ENCODE measurements around the gene YWHAQ. TPM values are rescaled to one million over a fixed set of nuclear protein-coding genes. Genes with fewer than 3 reads are reported as not detected.

YWHAQ gene
- total RNA-seq = 100 to 1,000 TPM; 283 TPM

DNA sequence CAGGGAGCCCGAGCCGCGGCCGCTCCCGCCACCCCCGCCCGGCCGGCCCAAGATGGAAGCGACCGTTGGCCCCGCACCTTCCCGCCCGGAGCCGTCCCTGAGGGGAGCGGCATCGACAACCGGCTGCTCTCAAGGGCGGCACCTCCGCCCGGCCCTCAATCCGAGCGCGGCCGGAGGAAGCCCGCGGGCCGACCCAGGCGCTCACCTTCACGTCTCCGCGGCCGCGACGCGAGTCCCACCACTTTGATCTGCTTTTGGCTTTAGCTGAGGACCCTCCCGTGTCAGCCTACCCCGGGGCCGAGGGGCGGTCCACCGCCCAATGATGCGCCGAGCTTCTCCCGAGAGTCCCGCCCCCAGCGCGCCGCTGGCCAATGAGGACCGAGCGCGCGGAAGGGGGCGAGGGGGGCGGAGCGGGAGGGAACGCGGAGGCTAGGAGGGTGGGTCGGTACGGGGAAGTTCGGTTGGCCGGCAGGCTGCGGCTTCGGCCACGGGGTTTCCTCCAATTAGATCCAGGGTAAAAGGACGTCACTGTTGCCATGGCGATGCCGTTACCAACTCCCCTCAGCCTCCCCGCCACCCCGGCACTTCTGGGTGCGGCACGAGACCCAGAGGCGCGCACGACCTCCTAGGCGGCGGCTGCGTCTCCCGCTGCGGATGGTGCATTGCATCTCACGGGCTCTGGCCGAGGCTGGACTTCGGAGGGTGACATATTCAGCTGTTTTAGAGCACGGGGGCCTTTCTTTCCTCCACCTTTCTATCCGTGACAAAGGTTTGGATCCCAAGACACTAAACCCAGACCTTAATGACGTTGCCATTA is at the start of gene YWHAQ:
Gene YWHAQ (minus strand): TSS at position 262 of the 817 bp plus-strand sequence. CDS start 545 bp downstream, outside the sequence.
- H3K36me3 Mint-ChIP-seq (ENCODE audit: low read depth) = peaks cover 44% of the 10 kb centered on the region
- peak within 1 kb of the TSS; percentile 82 for H3K4me3 Mint-ChIP-seq
- no peaks in the 10 kb centered on the region for H3K9me3 Mint-ChIP-seq
- H3K27me3 Mint-ChIP-seq = no peaks in the 10 kb centered on the region
- H3K27ac Mint-ChIP-seq = peak within 1 kb of the TSS; percentile 78
- peaks cover 28% of the 10 kb centered on the region for H3K4me1 Mint-ChIP-seq
- peak; percentile 89 for ATAC-seq (replicated peaks)

DNA sequence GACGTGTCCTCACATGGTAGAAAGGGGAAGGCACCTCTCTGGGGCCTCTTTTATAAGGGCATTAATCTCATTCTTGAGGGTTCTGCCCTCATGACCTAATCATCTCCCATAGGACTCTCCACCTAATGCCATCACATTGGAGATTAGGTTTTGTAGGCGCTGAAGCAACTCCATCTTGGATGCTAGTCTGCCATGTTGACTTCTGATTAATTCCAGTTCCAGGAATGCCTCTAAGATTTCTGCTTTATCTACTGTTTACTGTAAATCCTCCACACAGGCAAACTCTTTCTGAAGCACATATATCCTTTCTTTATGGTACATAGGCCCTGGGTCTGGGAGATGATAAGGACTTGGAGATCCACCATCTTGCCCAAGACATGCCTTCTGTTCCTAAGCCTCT is 49.3 kb upstream of the YWHAQ start:
- Mint-ChIP-seq H3K27me3 (no peaks in the 10 kb centered on the region), H3K36me3 (ENCODE audit: low read depth) (no peaks in the 10 kb centered on the region), H3K9me3 (no peaks in the 10 kb centered on the region), H3K4me3 (no peak overlapping the region), H3K4me1 (peaks cover 14% of the 10 kb centered on the region), H3K27ac (peak overlapping the region; percentile 68)
- no peak for ATAC-seq (replicated peaks)

DNA sequence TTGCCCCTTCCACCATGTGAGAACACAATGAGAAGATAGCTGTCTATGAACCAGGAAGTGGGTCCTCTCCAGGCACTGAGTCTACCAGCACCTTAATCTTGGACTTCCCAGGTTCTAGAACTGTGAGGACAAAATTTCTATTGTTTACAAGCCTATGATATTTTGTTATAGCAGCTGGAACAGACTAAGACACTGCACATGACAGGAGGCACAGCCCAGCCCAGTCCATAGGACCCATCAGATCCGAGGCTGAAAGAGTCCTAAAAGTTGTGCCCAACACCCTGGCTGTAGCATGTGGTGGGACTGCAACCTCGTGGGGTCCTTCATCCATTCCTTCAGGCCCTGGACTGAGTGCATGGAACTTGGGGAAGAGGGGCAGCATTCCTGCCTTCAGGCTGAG is 48.4 kb upstream of the YWHAQ start:
- Mint-ChIP-seq H3K9me3 (no peaks in the 10 kb centered on the region), H3K27me3 (no peaks in the 10 kb centered on the region), H3K4me3 (no peak overlapping the region), H3K36me3 (ENCODE audit: low read depth) (no peaks in the 10 kb centered on the region), H3K27ac (no peak overlapping the region), H3K4me1 (peaks cover 14% of the 10 kb centered on the region)
- no peak for ATAC-seq (replicated peaks)

DNA sequence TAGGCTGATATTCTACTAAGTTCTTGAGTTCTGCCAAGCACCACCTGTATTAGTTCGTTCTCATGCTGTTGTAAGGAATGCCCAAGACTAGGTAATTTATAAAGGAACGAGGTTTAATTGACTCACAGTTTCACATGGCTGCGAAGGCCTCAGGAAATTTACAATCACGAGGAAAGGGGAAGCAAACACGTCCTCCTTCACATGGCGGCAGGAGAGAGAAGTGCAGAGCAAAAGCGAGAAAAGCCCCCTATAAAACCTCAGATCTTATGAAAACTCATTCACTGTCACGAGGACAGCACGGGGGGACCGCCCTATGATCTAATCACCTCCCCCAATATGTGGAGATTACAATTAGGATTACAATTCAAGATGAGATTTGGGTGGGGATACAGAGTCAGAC is 47.7 kb upstream of the YWHAQ start:
- no peaks in the 10 kb centered on the region for H3K36me3 Mint-ChIP-seq (ENCODE audit: low read depth)

DNA sequence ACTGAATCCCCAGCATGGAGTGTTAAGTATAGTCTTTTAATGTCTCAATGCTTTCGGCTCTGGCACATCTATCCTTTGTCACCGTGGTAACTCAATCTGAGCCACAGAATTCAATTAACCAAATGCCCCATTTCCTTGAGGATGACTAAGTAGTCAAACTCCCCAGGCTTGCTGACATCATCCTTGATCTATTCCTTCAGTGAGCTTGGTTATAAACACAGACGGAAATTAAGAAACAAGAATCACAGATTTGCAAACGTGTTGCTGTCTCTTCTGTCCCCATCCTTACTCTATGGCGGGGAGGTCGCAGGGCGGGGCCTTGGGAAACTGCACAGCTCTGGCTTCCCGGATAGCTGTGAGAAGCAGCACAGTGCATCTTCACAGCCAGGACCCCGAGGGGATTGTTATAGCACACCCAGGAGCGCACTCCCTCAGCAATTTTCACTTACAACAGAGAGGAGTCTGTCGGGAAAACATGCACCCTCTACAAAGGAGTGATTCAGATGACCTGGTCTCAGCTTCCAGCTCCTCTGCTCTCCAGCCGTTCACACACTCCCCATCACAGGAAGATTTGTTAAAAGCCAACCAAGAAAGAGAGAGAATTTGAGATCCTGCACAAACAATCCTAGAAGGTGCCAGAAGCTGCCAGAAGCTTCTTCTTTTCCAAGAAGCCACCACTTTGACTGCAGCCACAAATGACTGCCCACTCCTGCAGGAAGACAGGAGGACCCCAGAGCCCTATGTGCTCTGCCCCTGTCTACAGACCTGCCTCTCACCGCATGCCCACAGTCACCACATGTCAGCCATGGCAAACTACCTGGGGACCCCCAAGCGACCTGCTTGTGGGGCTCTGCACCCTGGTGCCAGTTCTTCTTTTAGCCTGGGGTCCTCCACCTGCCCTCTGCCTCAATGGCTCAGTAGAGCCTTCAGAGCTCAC is 44.9 kb upstream of the YWHAQ start:
- no peaks in the 10 kb centered on the region for H3K9me3 Mint-ChIP-seq
- ATAC-seq (replicated peaks) = peak; percentile 59
- no peaks in the 10 kb centered on the region for H3K27me3 Mint-ChIP-seq
- H3K36me3 Mint-ChIP-seq (ENCODE audit: low read depth) = no peaks in the 10 kb centered on the region
- H3K4me3 Mint-ChIP-seq = no peak overlapping the region
- peaks cover 10% of the 10 kb centered on the region for H3K4me1 Mint-ChIP-seq
- H3K27ac Mint-ChIP-seq = no peak overlapping the region

More for the DNA sequence above, 47.7 kb upstream of the YWHAQ start:
- Mint-ChIP-seq H3K4me1 (peaks cover 14% of the 10 kb centered on the region), H3K4me3 (no peak overlapping the region), H3K27ac (no peak overlapping the region), H3K9me3 (no peaks in the 10 kb centered on the region), H3K27me3 (no peaks in the 10 kb centered on the region)
- ATAC-seq (replicated peaks) = no peak

DNA sequence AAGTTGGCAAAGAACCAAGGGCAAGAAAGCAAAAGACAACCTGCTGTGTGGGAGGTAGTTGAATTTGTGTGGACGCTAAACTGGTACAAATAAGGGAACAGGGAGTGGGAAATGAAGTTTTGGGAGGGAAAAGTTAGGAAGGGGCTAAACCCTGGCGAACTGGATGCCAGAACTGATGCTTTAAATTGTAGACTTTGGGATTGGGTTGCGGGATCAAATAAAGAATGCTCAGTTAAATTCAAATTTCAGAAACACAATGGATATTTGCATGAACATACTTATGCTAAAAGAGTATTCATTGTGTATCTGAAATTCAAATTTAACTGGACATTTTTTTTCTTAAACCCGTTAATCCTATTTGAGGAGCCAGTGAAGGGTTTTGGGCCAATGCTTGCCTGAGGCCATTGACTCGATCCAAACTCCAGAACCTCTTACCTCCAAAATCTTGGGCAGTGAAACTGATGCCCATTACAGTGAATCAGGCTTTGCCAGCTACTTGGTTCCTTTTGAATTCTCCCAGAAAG is 44.2 kb upstream of the YWHAQ start:
- no peak for ATAC-seq (replicated peaks)
- Mint-ChIP-seq H3K27ac (no peak overlapping the region), H3K4me1 (peaks cover 5% of the 10 kb centered on the region), H3K27me3 (no peaks in the 10 kb centered on the region), H3K4me3 (no peak overlapping the region), H3K36me3 (ENCODE audit: low read depth) (no peaks in the 10 kb centered on the region), H3K9me3 (no peaks in the 10 kb centered on the region)

DNA sequence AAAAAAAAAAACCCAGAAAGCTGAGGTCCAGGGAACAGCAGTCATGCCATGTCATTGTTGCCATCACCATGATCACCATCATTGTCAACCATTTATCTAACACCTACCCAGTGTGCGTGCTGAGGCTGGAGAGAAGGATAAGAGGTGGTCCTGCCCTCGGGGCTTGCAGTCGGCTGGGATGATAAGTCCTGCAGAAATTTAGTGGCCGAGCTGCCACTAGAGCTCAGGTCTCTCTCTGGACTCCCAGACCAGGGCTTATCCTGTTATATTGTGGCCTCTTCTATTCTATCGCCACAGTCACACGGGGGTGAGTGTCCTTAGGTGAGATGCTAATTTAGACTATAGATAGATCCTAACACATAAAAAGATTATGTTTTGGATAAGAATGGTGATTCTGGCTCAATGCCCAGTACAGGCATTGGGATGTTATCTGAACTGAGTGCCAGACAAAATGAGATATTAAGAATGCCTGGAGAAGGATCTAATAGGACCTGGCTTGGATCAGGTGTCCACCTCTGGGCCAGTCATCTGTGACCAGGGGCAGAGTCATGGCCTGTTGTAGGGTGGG is 43.2 kb upstream of the YWHAQ start:
- no peak for ATAC-seq (replicated peaks)
- Mint-ChIP-seq H3K9me3 (no peaks in the 10 kb centered on the region), H3K27me3 (no peaks in the 10 kb centered on the region), H3K36me3 (ENCODE audit: low read depth) (no peaks in the 10 kb centered on the region), H3K27ac (no peak overlapping the region), H3K4me3 (no peak overlapping the region), H3K4me1 (peaks cover 5% of the 10 kb centered on the region)

DNA sequence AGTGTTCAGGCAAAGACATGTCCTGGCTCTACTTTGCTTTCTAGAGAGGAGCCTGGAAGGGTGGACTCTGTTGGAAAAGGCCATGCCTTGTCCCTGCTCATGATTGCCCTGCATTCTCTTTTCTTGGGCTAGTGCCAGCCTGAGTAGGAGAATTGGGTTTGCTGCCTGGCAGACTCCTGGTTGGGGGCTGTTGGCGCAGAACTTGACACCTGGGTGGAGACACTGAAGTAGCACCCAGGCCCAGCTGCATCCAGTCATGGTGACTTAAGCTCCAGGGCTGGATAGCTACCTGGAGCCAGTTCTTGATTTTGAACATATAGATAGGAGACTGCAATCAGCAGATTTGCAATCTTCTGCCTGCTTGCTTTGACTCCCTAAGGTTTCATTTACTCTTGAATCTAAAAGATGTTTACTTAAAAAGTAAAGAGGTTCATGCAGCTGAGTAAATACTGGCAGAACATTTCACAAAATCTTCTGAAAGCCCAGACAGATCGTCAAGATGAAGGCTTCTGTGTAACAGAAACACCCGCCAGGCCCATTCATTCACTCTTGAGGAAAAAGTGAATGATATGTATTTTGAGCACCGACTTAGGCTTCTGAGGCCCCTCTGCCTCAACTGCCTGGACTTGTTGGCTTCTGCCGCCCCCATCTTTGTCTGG is 38.0 kb upstream of the YWHAQ start:
- ATAC-seq (replicated peaks) = no peak
- Mint-ChIP-seq H3K4me3 (no peak overlapping the region), H3K27me3 (no peaks in the 10 kb centered on the region), H3K9me3 (no peaks in the 10 kb centered on the region), H3K36me3 (ENCODE audit: low read depth) (no peaks in the 10 kb centered on the region), H3K4me1 (peaks cover 7% of the 10 kb centered on the region), H3K27ac (no peak overlapping the region)

DNA sequence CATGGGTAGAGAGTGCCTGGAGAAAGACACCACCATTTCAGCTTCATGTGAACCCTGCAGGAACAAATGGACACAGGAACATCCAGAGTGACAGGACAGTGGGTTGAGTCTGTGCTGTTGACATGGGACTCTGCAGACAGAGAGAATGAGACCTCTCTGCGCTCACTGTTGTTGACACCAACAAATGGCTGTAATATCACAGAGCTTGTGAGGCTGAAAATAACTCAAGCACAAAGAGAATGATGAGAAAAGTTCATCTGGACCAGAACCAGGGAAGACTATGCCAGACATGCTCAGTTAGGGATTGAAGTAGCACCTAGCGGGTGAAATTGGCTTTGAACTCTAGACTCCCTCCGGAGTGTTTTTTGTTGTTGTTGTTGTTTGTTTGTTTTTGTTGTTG is 37.0 kb upstream of the YWHAQ start:
- H3K27me3 Mint-ChIP-seq = no peaks in the 10 kb centered on the region
- H3K36me3 Mint-ChIP-seq (ENCODE audit: low read depth) = no peaks in the 10 kb centered on the region
- no peak for ATAC-seq (replicated peaks)
- H3K27ac Mint-ChIP-seq = no peak overlapping the region
- no peak overlapping the region for H3K4me3 Mint-ChIP-seq
- H3K4me1 Mint-ChIP-seq = peaks cover 15% of the 10 kb centered on the region
- H3K9me3 Mint-ChIP-seq = no peaks in the 10 kb centered on the region

DNA sequence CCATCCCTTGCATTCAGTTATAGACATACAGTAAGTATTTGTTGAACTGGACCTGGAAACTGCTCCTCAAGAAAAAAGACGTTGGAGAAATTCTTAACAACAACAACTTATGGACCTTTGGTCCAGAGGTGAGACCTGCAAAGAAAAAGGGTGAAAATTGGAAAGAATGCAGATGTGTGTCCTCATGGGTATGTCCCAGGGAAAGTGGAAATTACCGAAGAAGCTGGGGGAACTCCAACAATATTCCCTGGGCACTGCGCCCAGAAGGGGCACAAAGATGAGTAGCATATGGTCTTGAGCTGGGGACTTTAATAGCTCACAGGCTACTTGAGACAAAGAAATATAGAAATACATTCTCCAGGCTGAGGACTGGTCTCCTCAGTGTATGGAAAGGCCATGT is 35.5 kb upstream of the YWHAQ start:
- H3K27ac Mint-ChIP-seq = no peak overlapping the region
- no peak for ATAC-seq (replicated peaks)
- peaks cover 16% of the 10 kb centered on the region for H3K4me1 Mint-ChIP-seq
- no peaks in the 10 kb centered on the region for H3K36me3 Mint-ChIP-seq (ENCODE audit: low read depth)
- no peaks in the 10 kb centered on the region for H3K9me3 Mint-ChIP-seq
- no peak overlapping the region for H3K4me3 Mint-ChIP-seq
- H3K27me3 Mint-ChIP-seq = no peaks in the 10 kb centered on the region

DNA sequence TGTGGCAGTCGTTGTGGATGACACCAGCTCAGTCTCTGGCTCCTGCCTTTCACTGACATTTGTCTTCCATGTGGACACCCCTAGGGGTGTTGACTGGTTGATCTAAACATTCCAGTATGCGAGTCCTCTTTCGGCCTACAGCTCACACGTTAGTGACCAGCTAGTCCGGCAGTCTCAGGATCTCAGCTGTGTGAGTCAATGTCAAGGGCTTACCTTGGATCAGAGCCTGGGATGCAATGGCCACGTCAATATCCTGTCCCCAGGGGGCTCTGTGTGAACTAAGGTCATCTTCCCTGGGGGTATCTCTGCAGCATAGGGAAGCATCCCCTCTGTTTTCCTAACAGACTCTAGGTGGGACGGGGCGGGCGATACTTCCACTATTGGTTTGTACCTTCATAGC is 35.1 kb upstream of the YWHAQ start:
- no peaks in the 10 kb centered on the region for H3K27me3 Mint-ChIP-seq
- no peaks in the 10 kb centered on the region for H3K9me3 Mint-ChIP-seq
- H3K4me1 Mint-ChIP-seq = peaks cover 20% of the 10 kb centered on the region
- no peak overlapping the region for H3K4me3 Mint-ChIP-seq
- no peak for ATAC-seq (replicated peaks)
- no peaks in the 10 kb centered on the region for H3K36me3 Mint-ChIP-seq (ENCODE audit: low read depth)
- H3K27ac Mint-ChIP-seq = no peak overlapping the region

DNA sequence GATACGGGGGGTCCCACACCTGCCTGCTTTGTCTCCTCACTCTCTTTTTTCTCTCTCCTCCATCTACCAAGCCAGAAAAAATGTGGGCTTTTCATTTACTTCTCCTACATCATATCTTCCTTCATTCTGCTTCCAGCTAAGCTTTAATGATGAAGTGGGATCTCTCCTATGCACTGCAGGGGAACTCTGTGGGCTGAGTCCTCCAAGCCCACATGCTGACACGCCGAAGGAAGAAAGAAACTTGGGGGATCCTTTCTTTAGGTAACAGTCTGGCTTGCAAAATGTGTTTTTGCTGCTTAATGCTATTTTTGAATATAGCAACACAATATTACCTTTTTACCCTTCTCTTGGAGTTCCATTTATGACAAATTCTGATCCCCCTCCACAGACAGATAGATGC is 33.6 kb upstream of the YWHAQ start:
- ATAC-seq (replicated peaks) = no peak
- peaks cover 20% of the 10 kb centered on the region for H3K4me1 Mint-ChIP-seq
- H3K9me3 Mint-ChIP-seq = no peaks in the 10 kb centered on the region
- no peaks in the 10 kb centered on the region for H3K27me3 Mint-ChIP-seq
- peak overlapping the region; percentile 8 for H3K27ac Mint-ChIP-seq
- no peaks in the 10 kb centered on the region for H3K36me3 Mint-ChIP-seq (ENCODE audit: low read depth)
- peak overlapping the region; percentile 27 for H3K4me3 Mint-ChIP-seq

DNA sequence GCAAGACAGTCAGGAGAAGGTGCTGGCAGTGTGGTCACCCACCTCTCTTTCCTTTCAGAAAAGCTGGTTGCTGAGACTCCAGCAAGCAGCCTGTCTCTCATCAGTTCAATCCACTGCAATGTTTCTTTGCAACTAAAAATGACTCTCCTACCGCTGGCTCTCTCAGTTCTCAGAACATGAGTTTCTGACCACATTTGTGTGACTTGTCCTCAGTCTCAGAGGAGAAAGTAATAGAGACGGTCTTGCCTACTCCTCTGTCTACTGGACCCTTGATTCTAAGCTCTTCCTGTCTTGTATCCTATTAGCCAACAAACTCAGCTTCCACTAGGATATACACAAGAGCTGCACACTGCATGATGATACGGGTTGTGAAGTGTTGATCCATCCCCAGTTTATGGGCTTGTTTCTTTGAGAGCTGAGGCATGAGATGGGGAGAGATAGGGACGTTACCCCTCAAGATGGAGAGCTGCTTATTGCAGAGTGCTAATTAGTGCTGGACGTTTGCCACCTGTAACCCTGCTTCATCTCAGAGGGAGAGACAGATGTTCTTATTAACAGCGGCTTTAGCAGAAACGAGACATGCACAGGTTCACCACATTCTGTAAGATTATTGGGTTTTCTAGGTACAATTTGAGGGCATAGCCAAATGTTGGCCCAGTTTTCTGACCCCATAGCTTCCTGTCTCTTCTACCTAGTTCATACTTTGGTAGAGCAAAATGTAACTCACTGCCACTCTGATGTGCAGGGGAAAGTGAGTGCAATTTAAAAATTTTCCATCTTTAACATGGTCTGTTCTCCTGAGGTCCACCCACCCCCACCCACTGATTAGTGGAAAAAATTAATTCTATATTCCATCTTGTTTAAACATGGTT is 32.4 kb upstream of the YWHAQ start:
- Mint-ChIP-seq H3K9me3 (no peaks in the 10 kb centered on the region), H3K4me1 (peaks cover 20% of the 10 kb centered on the region), H3K36me3 (ENCODE audit: low read depth) (no peaks in the 10 kb centered on the region), H3K27me3 (no peaks in the 10 kb centered on the region), H3K4me3 (peak overlapping the region; percentile 30), H3K27ac (peak overlapping the region; percentile 5)
- ATAC-seq (replicated peaks) = peak; percentile 97
